OCI-LY3 (cell line): ENCODE measurements around the gene LRRC23.

ENCODE experiments used
- EZH2phosphoT487 ChIP-seq: fragments of 200-600 bp; shearing (Covaris generic); IDR thresholded peaks from 2 replicates; pipeline ENCODE4 v1.6.1; 2018; ENCODE audit warnings: antibody characterized with exemption, mixed run types, low read depth
- TF ChIP-seq, protein P1 (sequence below): fragments of 200-600, 300-600 bp; sonication (generic); IDR thresholded peaks from 2 replicates; pipeline ENCODE4 v1.5.1; 2014; ENCODE audit warnings: antibody characterized with exemption, low read length, low read depth

DNA sequence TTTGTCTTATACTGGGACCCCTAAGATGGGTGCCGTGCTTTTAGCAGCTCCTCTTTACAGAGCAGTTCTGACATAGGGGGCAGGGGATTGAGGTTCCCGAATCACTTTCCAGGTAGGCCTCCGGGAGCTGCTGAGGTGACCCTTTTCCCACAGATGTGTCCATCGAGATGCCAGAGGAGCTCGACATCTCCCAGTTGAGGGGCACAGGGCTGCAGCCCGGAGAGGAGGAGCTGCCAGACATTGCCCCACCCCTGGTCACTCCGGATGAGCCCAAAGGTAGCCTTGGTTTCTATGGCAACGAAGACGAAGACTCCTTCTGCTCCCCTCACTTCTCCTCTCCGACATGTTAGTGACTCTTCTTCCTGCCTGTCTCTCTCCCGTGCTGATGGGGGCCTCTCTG, 41.6 kb upstream of the LRRC23 start:
- TF ChIP-seq, protein P1, sequence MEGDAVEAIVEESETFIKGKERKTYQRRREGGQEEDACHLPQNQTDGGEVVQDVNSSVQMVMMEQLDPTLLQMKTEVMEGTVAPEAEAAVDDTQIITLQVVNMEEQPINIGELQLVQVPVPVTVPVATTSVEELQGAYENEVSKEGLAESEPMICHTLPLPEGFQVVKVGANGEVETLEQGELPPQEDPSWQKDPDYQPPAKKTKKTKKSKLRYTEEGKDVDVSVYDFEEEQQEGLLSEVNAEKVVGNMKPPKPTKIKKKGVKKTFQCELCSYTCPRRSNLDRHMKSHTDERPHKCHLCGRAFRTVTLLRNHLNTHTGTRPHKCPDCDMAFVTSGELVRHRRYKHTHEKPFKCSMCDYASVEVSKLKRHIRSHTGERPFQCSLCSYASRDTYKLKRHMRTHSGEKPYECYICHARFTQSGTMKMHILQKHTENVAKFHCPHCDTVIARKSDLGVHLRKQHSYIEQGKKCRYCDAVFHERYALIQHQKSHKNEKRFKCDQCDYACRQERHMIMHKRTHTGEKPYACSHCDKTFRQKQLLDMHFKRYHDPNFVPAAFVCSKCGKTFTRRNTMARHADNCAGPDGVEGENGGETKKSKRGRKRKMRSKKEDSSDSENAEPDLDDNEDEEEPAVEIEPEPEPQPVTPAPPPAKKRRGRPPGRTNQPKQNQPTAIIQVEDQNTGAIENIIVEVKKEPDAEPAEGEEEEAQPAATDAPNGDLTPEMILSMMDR, result no peak
- no peak for TF ChIP-seq EZH2phosphoT487
